GM12878 (cell line): ENCODE data around the gene GGT7. TPM values are rescaled to one million over a fixed set of nuclear protein-coding genes. Genes with fewer than 3 reads are reported as not detected.

Source experiments
- ATF7 ChIP-seq: fragments of 450-650 bp; IDR thresholded peaks from 2 replicates; pipeline ENCODE4 v1.6.1; 2016; ENCODE audit warnings: low read depth, mild to moderate bottlenecking
- BACH1 ChIP-seq: fragments of 450-650 bp; IDR thresholded peaks from 2 replicates; pipeline ENCODE4 v1.6.1; 2017; ENCODE audit warnings: mild to moderate bottlenecking, borderline replicate concordance
- CHD2 ChIP-seq: IDR thresholded peaks from 2 replicates; pipeline ENCODE4 v1.6.1; 2011; ENCODE audit warnings: low read depth, low read length, improper control_type of control experiment, borderline replicate concordance
- EGR1 ChIP-seq, 2 experiments: IDR thresholded peaks; 1 replicate in 1 of 2; 2 replicates in 1 of 2; pipeline ENCODE4 v1.6.1; 2011 to 2012; ENCODE audit warnings: low read depth in 2 of 2, low read length in 2 of 2, borderline replicate concordance in 1 of 2, mild to moderate bottlenecking in 1 of 2, moderate library complexity in 1 of 2
- EP300 ChIP-seq, 2 experiments: fragments of 150-350 bp in 1 of 2; IDR thresholded peaks; 2 replicates each; pipeline ENCODE4 v1.6.1; 2011 to 2012; ENCODE audit warnings: low read depth in 2 of 2, low read length in 2 of 2, borderline replicate concordance in 1 of 2, improper control_type of control experiment in 1 of 2, inconsistent platforms in 1 of 2; ENCODE audit not compliant: control insufficient read depth in 1 of 2
- ESRRA ChIP-seq: IDR thresholded peaks from 2 replicates; pipeline ENCODE4 v1.6.1; 2012; ENCODE audit warnings: mild to moderate bottlenecking, low read length, improper control_type of control experiment
- FOXK2 ChIP-seq: fragments of 450-650 bp; IDR thresholded peaks from 2 replicates; pipeline ENCODE4 v1.6.1; 2017; ENCODE audit warnings: mild to moderate bottlenecking, moderate library complexity
- GABPA ChIP-seq: IDR thresholded peaks from 2 replicates; pipeline ENCODE4 v1.6.1; 2014; ENCODE audit warnings: antibody characterized with exemption, low read depth, mild to moderate bottlenecking, inconsistent platforms
- GATAD2B ChIP-seq: fragments of 450-650 bp; conservative IDR thresholded peaks from 2 replicates; pipeline ENCODE4 v1.6.1; 2017; ENCODE audit warnings: low read depth, mild to moderate bottlenecking, moderate library complexity
- IKZF2 ChIP-seq, 2 experiments: fragments of 450-650 bp; IDR thresholded peaks; 2 replicates each; pipeline ENCODE4 v1.6.1; 2017; ENCODE audit warnings: mild to moderate bottlenecking in 2 of 2, moderate library complexity in 2 of 2
- KAT2A ChIP-seq: conservative IDR thresholded peaks from 2 replicates; pipeline ENCODE4 v1.6.1; 2011; ENCODE audit warnings: low read depth, low read length; ENCODE audit not compliant: control insufficient read depth
- KDM1A ChIP-seq: fragments of 200-600 bp; sonication (generic); IDR thresholded peaks from 2 replicates; pipeline ENCODE4 v1.6.1; 2016; ENCODE audit warnings: borderline replicate concordance
- MEF2B ChIP-seq: fragments of 450-650 bp; IDR thresholded peaks from 2 replicates; pipeline ENCODE4 v1.6.1; 2018; ENCODE audit warnings: mild to moderate bottlenecking, moderate library complexity; ENCODE audit not compliant: partially characterized antibody, poor library complexity, severe bottlenecking
- MXI1 ChIP-seq: fragments of 150-350 bp; IDR thresholded peaks from 2 replicates; pipeline ENCODE4 v1.6.1; 2011; ENCODE audit warnings: low read depth, mild to moderate bottlenecking, inconsistent platforms, low read length, improper control_type of control experiment
- MYB ChIP-seq: fragments of 150-350 bp; IDR thresholded peaks from 2 replicates; pipeline ENCODE4 v1.6.1; 2014; ENCODE audit warnings: mild to moderate bottlenecking, low read depth, low read length, borderline replicate concordance
- NFYB ChIP-seq: IDR thresholded peaks from 2 replicates; pipeline ENCODE4 v1.6.1; 2011; ENCODE audit warnings: low read depth, mild to moderate bottlenecking, low read length, improper control_type of control experiment, moderate library complexity; ENCODE audit not compliant: insufficient read depth
- NRF1 ChIP-seq: conservative IDR thresholded peaks from 2 replicates; pipeline ENCODE4 v1.6.1; 2011; ENCODE audit warnings: mild to moderate bottlenecking, low read depth, low read length, improper control_type of control experiment
- PAX5 ChIP-seq: IDR thresholded peaks from 2 replicates; pipeline ENCODE4 v1.6.1; 2011; ENCODE audit warnings: low read depth, low read length, borderline replicate concordance
- PAX8 ChIP-seq: fragments of 450-650 bp; IDR thresholded peaks from 2 replicates; pipeline ENCODE4 v1.6.1; 2017; ENCODE audit warnings: mild to moderate bottlenecking, moderate library complexity
- POLR2AphosphoS2 ChIP-seq: IDR thresholded peaks from 2 replicates; pipeline ENCODE4 v1.6.1; 2011; ENCODE audit warnings: low read depth, mild to moderate bottlenecking, low read length, improper control_type of control experiment, moderate library complexity
- POU2F2 ChIP-seq: IDR thresholded peaks from 3 replicates; pipeline ENCODE4 v1.6.1; 2011; ENCODE audit warnings: low read depth, mild to moderate bottlenecking, low read length, borderline replicate concordance
- RELA ChIP-seq: fragments of 450-650 bp; IDR thresholded peaks from 2 replicates; pipeline ENCODE4 v1.8.0; 2014; ENCODE audit warnings: borderline replicate concordance; ENCODE audit not compliant: partially characterized antibody
- SIN3A ChIP-seq: IDR thresholded peaks from 2 replicates; pipeline ENCODE4 v1.6.1; 2012; ENCODE audit warnings: low read depth, low read length, improper control_type of control experiment
- SMARCA5 ChIP-seq: fragments of 450-650 bp; IDR thresholded peaks from 2 replicates; pipeline ENCODE4 v1.6.1; 2017; ENCODE audit warnings: mild to moderate bottlenecking
- SRF ChIP-seq, 2 experiments: IDR thresholded peaks; 2 replicates each; pipeline ENCODE4 v1.6.1; 2011; ENCODE audit warnings: low read depth in 2 of 2, low read length in 2 of 2, mild to moderate bottlenecking in 1 of 2, moderate library complexity in 1 of 2
- SUPT20H ChIP-seq: IDR thresholded peaks from 2 replicates; pipeline ENCODE4 v1.6.1; 2011; ENCODE audit warnings: low read depth, mild to moderate bottlenecking, low read length, moderate library complexity, borderline replicate concordance; ENCODE audit not compliant: control insufficient read depth
- SUZ12 ChIP-seq: fragments of 200-600 bp; sonication (generic); IDR thresholded peaks from one replicate; pipeline ENCODE4 v1.6.1; 2018; ENCODE audit warnings: antibody characterized with exemption, mild to moderate bottlenecking; ENCODE audit not compliant: unreplicated experiment
- YBX1 ChIP-seq: fragments of 450-650 bp; IDR thresholded peaks from 2 replicates; pipeline ENCODE4 v1.6.1; 2016; ENCODE audit warnings: antibody characterized with exemption
- YY1 ChIP-seq: IDR thresholded peaks from 2 replicates; pipeline ENCODE4 v1.6.1; 2011; ENCODE audit warnings: low read depth, mild to moderate bottlenecking, low read length
- ZBTB11 ChIP-seq: fragments of 450-650 bp; formaldehyde crosslinking; IDR thresholded peaks from 2 replicates; pipeline ENCODE4 v1.5.0; 2022; ENCODE audit warnings: mild to moderate bottlenecking, missing genetic modification characterization
- polyA plus RNA-seq, 11 experiments: library from polyadenylated mRNA; depleted of rRNA in 4 of 11; unstranded in 6 of 11; stranded (reverse) in 5 of 11; fragments of >200 nt; fragmentation: Nextera tagmentation in 4 of 11; fragmentation: Illumina TruSeq in 1 of 11; extraction: Ambion mirVana in 4 of 11; extraction: Trizol in 1 of 11; gene quantifications; 1 replicate in 1 of 11; 2 replicates in 10 of 11; pipeline versions ENCODE4 v1.2.1 to v1.2.3, GENCODE V29; 2011 to 2016; ENCODE audit warnings: inconsistent platforms in 2 of 11, missing spikeins in 2 of 11, low read depth in 1 of 11
- total RNA-seq, 4 experiments: library from RNA; depleted of rRNA in 3 of 4; stranded (reverse); fragments of >200 nt in 3 of 4; fragmentation: Illumina TruSeq in 1 of 4; extraction: Trizol in 1 of 4; gene quantifications; 2 replicates each; pipeline versions ENCODE4 v1.2.1 to v1.2.3, GENCODE V29; 2013 to 2021

GGT7 gene
- total and polyA plus RNA-seq, 10 of the 15 experiments (the other 5 are each of a cell fraction or from before 2014, with no cell fraction given) = 0.02 to 14.7 (median 5.3) TPM

DNA sequence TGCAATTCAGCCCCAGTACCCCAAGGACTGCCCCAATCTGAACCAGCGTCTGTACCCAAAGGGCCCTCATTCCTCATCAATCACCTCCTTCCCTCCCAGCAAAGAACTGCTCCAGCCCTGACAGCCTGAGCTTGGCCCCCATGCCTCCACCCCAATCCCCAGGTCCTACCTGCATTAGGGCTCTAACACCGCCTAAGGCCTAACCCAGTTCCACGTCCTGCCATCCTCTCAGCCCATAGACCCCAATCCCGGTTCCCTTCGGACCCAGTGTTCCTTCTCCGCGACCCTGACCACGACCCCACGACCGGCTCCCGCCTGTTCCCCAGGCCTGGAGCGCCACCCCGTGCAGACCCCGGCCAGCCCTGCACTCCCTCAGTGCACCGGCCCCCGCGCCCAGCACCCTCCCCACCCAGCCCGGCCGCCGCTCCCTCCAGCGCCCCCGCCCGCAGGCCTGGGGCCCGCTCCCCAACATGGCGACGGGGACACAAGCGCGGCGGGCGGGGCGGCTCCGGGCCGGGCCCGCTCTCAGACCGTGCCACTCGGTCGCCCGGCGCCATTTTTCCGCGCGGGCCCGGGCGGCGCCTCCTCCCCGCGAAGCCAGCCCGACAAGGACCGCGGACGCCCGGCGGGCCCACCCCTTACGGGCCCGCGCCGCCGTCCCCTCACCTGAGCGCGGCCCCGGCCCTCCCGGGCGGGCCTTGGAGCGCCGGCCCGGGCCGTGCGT is 47.7 kb downstream of the GGT7 start (continued):
- peak; percentile 20; the same call in 1 of the 2 replicates for TF ChIP-seq FOXK2
- no peak for TF ChIP-seq RELA
- no peak for TF ChIP-seq KAT2A
- no peak for TF ChIP-seq EP300 (IDR thresholded peaks at IDR 0.05; ENCODE audit: borderline replicate concordance in 1 of 2, control insufficient read depth in 1 of 2, low read depth in 2 of 2, low read length in 2 of 2)
- TF ChIP-seq CHD2 = no peak; the same call in 1 of the 2 replicates
- TF ChIP-seq PAX5 = no peak
- TF ChIP-seq PAX8 = no peak
- TF ChIP-seq POU2F2 = 0 out of 3 replicates have a peak, but pooled peaks have one; percentile 30
- TF ChIP-seq MEF2B = no peak
- TF ChIP-seq SIN3A = peak; percentile 53; the same call in 1 of the 2 replicates
- TF ChIP-seq NRF1 = no peak
- no peak for TF ChIP-seq ATF7
- TF ChIP-seq ESRRA = no peak
- peak; percentile 97 for TF ChIP-seq YY1
- TF ChIP-seq GABPA = no peak
- no peak for TF ChIP-seq SUZ12
- peak; percentile 91 for TF ChIP-seq GATAD2B
- TF ChIP-seq KDM1A = no peak
- no peak for TF ChIP-seq YBX1
- no peak for TF ChIP-seq MYB
- no peak for TF ChIP-seq POLR2AphosphoS2
- TF ChIP-seq NFYB = no peak
- TF ChIP-seq SMARCA5 = peak; percentile 47; the same call in 1 of the 2 replicates
- peak; percentile 63 for TF ChIP-seq BACH1
- peak in 1 of 2 experiments; percentile 26; a peak in 1 of 4 replicates for TF ChIP-seq SRF (IDR thresholded peaks at IDR 0.05; ENCODE audit: low read depth in 2 of 2, low read length in 2 of 2)
- peak in 1 of 2 experiments; percentile 26; a peak in 1 of 3 replicates for TF ChIP-seq EGR1 (IDR thresholded peaks at IDR 0.05; ENCODE audit: borderline replicate concordance in 1 of 2, low read depth in 2 of 2, low read length in 2 of 2)
- no peak for TF ChIP-seq ZBTB11 (CRISPR knock-in tag)
- no peak for TF ChIP-seq IKZF2 (IDR thresholded peaks at IDR 0.05)
- no peak for TF ChIP-seq SUPT20H
- peak; percentile 33; the same call in 1 of the 2 replicates for TF ChIP-seq MXI1
